Testis (tissue), 2 donors: ENCODE results near the gene COBL.

Experiments used
- POLR2A ChIP-seq: fragments of 450-650 bp; IDR thresholded peaks from one replicate; pipeline ENCODE4 v1.6.1; 2017; ENCODE audit warnings: antibody characterized with exemption, mild to moderate bottlenecking, moderate library complexity
- TF ChIP-seq, protein P1 (sequence below), 3 experiments: fragments of 450-650 bp in 2 of 3; fragments of 200-600 bp in 1 of 3; sonication (generic) in 1 of 3; IDR thresholded peaks; one replicate each; pipeline ENCODE4 v1.5.1; 2016 to 2019; ENCODE audit warnings: antibody characterized with exemption in 3 of 3, mild to moderate bottlenecking in 2 of 3, moderate library complexity in 1 of 3

DNA sequence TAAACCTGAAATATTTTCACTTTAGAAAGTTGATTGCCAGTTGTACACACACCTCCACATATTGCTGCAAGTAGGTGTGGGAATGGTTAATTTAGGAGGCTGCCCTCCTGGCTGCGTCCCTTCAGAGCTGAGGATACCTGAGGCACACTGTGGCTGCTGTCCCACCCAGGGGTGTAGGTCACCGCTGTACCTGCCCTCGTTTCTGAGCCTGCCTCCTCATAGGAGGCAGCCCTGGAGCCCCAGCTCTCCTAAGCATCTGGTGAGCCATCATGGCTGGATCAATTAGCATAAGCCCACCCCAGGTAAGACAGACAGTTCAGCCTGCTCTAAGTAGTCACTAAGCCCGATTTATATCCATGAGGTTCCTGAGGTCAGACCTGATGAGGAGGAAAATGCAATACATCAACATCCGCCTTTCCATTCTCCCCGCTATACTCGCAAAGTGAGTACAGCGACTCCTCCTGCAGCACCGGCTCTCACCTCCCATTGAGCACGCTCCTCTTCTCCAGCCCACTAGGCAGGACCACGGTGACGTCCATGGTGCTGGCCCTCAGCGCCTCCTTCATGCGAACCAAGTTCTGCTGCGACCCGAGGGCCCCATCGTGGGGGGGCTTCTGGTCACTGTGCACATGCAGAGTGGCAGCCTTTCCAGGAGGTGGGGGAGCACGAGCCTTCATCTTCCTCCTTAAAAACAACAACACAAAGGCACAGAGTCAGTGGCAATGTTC, 97.2 kb downstream of the COBL start:
- TF ChIP-seq POLR2A = no peak
- TF ChIP-seq, protein P1, sequence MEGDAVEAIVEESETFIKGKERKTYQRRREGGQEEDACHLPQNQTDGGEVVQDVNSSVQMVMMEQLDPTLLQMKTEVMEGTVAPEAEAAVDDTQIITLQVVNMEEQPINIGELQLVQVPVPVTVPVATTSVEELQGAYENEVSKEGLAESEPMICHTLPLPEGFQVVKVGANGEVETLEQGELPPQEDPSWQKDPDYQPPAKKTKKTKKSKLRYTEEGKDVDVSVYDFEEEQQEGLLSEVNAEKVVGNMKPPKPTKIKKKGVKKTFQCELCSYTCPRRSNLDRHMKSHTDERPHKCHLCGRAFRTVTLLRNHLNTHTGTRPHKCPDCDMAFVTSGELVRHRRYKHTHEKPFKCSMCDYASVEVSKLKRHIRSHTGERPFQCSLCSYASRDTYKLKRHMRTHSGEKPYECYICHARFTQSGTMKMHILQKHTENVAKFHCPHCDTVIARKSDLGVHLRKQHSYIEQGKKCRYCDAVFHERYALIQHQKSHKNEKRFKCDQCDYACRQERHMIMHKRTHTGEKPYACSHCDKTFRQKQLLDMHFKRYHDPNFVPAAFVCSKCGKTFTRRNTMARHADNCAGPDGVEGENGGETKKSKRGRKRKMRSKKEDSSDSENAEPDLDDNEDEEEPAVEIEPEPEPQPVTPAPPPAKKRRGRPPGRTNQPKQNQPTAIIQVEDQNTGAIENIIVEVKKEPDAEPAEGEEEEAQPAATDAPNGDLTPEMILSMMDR (IDR thresholded peaks at IDR 0.05) = no peak
